ENCODE results near the gene OR6N1. TPM values are rescaled to one million over a fixed set of nuclear protein-coding genes. Genes with fewer than 3 reads are reported as not detected.

Gene OR6N1
- total RNA-seq (not detected), polyA plus RNA-seq (not detected)
- long read RNA-seq, donor 1 = 0 reads
- long read RNA-seq, donor 2 = 0 reads
- long read RNA-seq, donor 3 = 0 reads

GRCh38 chr1:158771950-158772866, at the start of gene OR6N1:
Gene OR6N1, minus strand, starts transcription at chr1:158772195. Its CDS starts 5,513 bp downstream, at chr1:158766682.
- Histone ChIP-seq H3K4me3 (no peak within 1 kb of the TSS), H3K9me3 (no peaks in the 10 kb centered on the region), H3K36me3 (no peaks in the 10 kb centered on the region), H3K27me3 (no peaks in the 10 kb centered on the region), H3K27ac (no peak within 1 kb of the TSS), H3K4me1 (no peaks in the 10 kb centered on the region)
- TF ChIP-seq CTCF (IDR thresholded peaks at IDR 0.05) = no peak
- ATAC-seq (no peak), DNase-seq (no peak)
- WGBS, 2 donors = 30 to 35% methylated on average over 6 of the region's 6 CpGs
- intact Hi-C loops (cut with DNase I) = no loop called here

- Histone ChIP-seq H3K4me1 (peaks cover 0 to 34% (median 0%) of the 10 kb centered on the region in 9 donors), H3K4me3 (no peak overlapping the region), H3K27ac (no peak overlapping the region), H3K36me3 (no peaks in the 10 kb centered on the region), H3K9me3 (no peaks in the 10 kb centered on the region), H3K27me3 (peaks cover 0 to 8% (median 0%) of the 10 kb centered on the region in 7 donors)
- 70 to 87% methylated on average over 1 of the region's 1 CpG for WGBS, 2 donors
- no peak for TF ChIP-seq CTCF (IDR thresholded peaks at IDR 0.05)
- no peak for DNase-seq
- ATAC-seq = no peak
- intact Hi-C loops (cut with DNase I) = no loop called here
Measured at GRCh38 chr1:158821723-158822122, 49.7 kb upstream of the OR6N1 start.

- 68 to 70% methylated on average over 7 of the region's 7 CpGs for WGBS, 2 donors
- no peak overlapping the region for H3K4me3 ChIP-seq
- DNase-seq = no peak
- ATAC-seq = peak in 1 of 8 donors; percentile 16
- intact Hi-C loops (cut with DNase I) = no loop called here
- peaks cover 0 to 8% (median 0%) of the 10 kb centered on the region in 7 donors for H3K27me3 ChIP-seq
- no peaks in the 10 kb centered on the region for H3K36me3 ChIP-seq
- no peak for TF ChIP-seq CTCF (IDR thresholded peaks at IDR 0.05)
- no peaks in the 10 kb centered on the region for H3K9me3 ChIP-seq
- peak overlapping the region in 1 of 10 donors; percentile 80 for H3K27ac ChIP-seq
- H3K4me1 ChIP-seq = peaks cover 0 to 34% (median 0%) of the 10 kb centered on the region in 9 donors
Measured at GRCh38 chr1:158819461-158820443, 47.8 kb upstream of the OR6N1 start.

- peaks cover 0 to 34% (median 0%) of the 10 kb centered on the region in 9 donors for H3K4me1 ChIP-seq
- H3K9me3 ChIP-seq = no peaks in the 10 kb centered on the region
- no peak for ATAC-seq
- H3K27me3 ChIP-seq = peaks cover 0 to under 1% (median 0%) of the 10 kb centered on the region in 7 donors
- intact Hi-C loops (cut with DNase I) = no loop called here
- no peak for TF ChIP-seq CTCF (IDR thresholded peaks at IDR 0.05)
- peak overlapping the region in 2 of 10 donors; percentile 23 to 80 for H3K27ac ChIP-seq
- H3K36me3 ChIP-seq = no peaks in the 10 kb centered on the region
- WGBS, 2 donors = 83 to 85% methylated on average over 1 of the region's 1 CpG
- no peak overlapping the region for H3K4me3 ChIP-seq
- no peak for DNase-seq
Measured at GRCh38 chr1:158818975-158819431, 47.0 kb upstream of the OR6N1 start.

All from heart right ventricle (tissue), 16 donors.